Measurements from ENCODE around the gene SAP30.

DNA sequence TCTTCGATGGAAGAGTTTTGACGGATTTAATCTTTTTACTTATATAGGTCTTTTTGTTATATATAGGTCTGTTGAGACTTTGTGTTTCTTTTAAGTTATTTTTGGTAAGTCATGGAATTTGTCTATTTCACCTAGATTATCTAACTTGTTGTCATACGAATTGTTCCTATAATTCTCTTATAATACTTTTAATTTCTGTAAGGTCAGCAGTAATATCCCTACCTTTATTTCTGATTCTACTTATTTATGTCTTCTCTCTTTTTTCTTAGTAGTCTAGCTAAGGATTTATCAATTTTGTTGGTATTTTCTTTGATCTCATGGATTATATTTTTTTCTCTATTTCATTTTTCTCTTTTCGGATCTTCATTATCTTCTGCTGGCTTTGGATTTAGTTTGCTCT lies 11.6 kb downstream of the SAP30 start:
- TF ChIP-seq NR4A1 (CRISPR knock-in tag; IDR thresholded peaks at IDR 0.05) (no peak), NR4A1 (tag; IDR thresholded peaks at IDR 0.05) (no peak), CTCF (IDR thresholded peaks at IDR 0.05 in 2 of 3, conservative IDR thresholded peaks at IDR 0.05 in 1 of 3; ENCODE audit: insufficient read depth in 2 of 3, low read depth in 1 of 3, low read length in 3 of 3) (no peak), EGR1 (conservative IDR thresholded peaks at IDR 0.05) (no peak)
